Myocyte (in vitro differentiated cells): ENCODE data around the gene ATG5. TPM values are rescaled to one million over a fixed set of nuclear protein-coding genes. Genes with fewer than 3 reads are reported as not detected.
"Not testable (repeated sequence)": the region's sequence is repeated elsewhere in the genome, so short reads cannot be mapped to it uniquely, and the experiment has no call there.

Experiments used
- DNase-seq: peaks from one replicate; pipeline ENCODE4 v3.0.0-alpha.2; 2012; ENCODE audit warnings: low read depth
- total RNA-seq: library from RNA; depleted of rRNA; stranded (reverse); fragments of >200 nt; gene quantifications from 2 replicates; pipeline ENCODE4 v1.2.3, GENCODE V29; 2014

Gene ATG5
- total RNA-seq, 1 donor from 2014 or later, result 38.5 TPM

DNA sequence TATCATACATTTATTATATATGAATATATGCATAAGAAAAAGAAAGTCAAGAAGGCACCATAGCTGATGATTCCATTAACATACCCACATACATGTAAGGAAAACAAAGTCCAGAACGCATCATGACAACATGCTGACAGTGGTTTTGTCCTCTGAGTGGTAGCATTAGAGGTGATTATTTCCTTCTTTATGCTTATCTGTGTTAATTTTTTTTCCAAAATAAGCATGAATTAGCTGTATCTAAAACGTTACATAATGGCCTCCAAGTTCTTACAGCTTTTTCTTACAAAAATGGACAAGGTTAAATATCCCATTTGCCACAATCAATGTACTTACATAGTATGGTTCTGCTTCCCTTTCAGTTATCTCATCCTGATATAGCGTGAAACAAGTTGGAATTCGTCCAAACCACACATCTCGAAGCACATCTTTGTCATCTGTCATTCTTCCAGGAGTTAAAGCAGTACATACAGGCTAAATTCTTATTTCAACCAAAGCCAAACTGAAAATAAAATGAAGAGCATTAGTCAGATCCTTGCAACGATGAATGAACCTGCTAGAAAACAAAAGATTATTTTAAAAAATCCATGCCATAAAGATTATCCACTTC is 9.7 kb downstream of the ATG5 start:
- DNase-seq, result no peak

DNA sequence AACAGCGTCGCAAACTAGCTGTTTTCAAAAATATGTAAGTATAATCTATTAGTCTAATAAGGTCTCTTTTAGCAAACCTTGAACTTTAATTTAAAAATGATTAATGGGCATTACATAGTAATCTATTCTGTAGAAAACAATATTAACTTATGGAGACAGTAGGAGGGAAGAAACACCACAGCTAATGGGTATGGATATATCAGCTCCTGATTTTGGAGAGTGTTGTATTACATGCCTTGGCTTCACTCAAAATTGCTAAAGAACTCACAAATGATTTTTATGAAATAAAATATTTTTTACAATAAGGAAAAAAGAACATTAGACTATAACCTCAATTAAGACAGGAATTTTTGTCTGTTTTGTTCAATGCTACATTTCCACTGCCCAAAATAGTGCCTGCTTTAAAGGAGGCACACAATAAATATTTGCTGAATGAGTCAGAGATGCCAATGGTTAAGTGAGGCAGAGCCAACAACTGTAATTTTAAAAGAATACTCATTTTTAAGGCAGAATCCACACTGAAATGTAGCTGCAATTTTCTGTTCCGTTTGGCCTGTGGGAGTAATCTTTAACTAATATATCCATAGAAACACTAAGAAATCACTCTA is 15.7 kb downstream of the ATG5 start:
- peak; percentile 70 for DNase-seq

DNA sequence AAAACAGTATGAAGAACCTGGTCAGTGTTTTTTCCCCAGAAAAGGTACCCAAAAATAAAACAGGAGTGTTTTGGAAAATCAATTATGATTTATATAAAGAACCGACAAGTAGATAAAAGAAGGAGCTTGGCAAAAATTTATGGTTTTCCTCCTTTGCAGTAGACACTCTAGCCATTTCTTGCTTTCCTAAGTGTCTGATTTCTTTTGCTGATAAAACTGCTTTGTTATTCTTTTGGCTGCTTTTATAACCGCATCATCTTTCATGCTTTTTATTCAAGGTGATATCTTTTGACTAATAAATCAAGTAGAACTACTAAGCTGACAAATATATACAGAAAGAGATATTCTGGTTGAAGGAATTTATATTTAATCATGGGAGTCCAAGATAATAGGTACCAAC is 16.6 kb downstream of the ATG5 start:
- DNase-seq, result no peak

DNA sequence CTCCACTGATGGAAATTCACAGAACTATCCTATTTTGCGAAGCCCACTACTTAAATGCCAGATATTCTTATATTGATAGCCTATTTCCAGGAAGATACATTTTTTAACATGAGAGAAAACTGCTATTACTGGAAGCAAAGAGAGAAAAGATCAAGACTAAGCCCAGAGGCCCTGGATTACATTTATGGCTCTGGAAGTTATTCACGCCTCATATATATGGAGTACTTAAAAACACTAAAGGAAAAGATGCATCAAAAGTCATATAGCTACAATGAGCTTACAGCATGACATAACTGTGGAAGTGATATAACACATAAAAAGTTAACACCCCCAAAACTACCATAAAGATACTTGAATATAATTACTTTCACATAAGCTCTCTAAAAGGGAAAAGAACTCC is 19.8 kb downstream of the ATG5 start:
- DNase-seq, result no peak

DNA sequence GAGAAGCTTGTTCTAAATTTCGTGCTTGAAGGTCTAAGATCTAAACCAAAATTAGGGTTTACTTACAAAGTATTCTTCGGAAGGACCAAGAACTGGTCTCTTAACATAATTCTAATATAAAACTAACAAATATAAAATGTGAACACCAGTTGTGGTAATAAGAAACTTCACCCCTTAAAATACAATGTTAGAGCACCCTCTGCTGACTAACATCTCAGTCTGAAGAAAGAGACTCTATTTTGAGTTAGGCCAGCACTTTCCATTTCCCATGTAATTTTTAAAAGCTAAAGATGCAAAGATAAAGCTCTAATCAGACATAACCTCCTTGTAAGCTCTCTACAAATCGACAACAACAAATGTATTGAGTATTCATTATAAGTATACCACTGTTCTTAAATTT is 24.6 kb downstream of the ATG5 start:
- peak; percentile 56 for DNase-seq

DNA sequence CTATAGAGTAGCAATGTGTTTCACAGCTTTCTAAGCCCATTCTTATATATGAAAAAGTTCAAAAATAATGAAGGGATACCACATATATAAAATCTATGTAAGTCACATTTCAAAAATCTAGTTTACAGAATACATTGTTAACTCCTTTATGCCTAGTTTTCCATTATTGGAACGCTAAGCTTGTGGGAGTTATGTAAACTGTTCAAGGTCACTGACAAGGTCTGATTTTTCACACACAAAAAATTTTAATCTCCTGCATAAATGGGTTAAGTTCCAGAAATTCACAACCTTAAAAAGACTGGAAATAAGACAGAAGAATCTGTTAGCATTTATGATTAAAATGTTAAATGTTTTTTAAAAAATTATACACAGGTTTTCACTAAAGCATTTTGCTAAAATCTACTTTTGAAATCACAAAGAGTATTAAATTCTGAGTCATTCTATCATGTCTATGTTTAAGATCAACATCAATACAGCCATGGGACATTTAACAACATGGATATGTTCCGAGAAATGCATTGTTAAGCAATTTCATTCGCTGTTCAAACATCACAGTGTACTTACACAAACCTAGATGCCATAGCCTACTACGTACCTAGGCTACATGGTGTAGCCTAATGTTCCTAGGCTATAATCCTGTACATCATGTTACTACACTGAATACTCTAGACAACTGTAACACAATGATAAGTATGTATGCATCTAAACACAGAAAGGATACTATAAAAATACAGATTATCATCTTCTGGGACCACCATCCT is 25.4 kb downstream of the ATG5 start:
- no peak for DNase-seq

DNA sequence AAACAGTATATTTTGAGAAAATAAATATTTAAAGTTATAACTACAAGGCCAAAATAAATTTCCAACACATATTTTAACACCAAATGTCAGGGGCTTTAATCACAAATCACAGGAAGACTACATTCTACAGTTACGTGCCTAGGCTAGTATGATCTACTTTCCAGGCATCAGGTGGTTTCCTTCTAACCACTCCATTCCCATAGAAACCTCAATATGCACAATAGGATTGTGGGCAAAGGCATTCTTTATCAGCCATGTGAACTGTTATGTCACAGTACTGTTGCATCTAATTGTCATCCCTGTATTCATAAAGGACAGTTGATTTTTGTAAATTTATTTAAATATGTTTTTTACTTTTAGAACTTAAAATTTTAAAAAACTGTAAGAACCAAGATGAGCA is 32.4 kb downstream of the ATG5 start:
- no peak for DNase-seq

DNA sequence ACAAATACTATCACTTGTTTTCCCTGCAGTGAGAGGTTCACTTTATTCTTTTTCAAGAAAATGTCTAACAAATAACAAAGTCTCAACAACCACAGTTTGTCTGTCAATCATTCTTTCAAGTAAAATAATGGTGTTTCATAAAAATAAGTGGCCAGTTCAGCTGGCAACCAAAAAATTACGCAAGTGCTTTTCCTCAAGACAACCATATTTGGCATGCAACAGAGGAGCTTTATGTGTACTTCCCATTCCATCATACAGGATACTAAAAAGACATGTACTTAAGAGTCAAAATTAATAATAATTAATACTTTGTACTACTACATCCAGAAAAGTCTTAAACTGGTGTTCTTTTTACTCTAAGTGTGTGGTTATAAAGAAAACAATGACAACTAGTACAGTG is 34.6 kb downstream of the ATG5 start:
- DNase-seq, result no peak

DNA sequence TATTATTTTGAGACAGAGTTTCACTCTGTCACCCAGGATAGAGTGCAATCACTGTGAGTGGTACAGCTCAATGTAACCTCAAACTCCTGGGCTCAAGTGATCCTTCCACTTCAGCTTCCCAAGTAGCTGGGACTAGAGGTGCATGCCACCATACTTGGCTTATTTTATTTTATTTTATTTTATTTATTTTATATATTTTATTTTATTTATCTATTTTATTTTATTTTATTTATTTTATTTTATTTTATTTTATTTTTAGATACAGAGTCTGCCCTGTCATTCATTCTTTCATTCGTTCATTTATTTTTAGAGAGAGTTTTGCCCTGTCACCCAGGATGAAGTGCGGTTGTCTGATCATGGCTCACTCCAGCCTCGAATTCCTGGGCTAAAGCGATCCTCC is 35.5 kb downstream of the ATG5 start:
- no peak for DNase-seq

DNA sequence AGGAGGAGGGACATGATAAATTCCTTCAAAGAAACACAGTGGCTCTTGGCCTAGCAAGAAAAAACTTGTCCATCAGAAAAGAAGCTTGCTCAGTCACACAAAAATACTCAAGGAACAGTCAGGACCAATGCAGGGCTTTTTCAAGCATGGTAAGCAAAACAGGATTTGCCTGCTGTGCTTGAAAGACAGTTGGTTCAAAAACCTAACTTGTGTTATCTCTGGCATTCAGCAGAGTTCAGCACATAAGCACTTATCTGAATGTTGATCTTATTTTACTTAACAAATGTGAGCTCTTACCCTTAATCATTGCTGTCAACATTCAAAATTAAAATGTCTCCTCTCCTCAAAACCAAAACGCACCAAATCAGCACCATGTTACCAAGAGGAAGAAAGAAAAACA is 38.3 kb downstream of the ATG5 start:
- no peak for DNase-seq

DNA sequence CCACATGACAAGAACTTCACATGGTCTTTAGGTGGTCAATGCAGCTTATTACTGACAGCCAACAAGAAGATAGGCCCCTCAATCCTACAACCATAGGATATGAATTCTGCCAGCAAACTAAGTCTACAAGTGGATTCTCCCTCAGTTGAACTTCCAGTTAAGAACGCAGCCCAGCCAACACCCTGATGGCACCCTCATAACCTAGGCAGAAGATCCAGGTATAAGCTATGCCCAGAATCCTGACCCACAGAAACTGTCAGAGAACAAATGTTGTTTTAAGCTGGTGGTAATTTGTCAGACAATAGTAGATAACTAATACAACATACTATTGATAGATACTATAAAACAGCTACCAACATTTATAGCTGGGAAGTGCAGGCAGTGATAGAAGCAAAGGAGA is 38.8 kb downstream of the ATG5 start:
- no peak for DNase-seq

DNA sequence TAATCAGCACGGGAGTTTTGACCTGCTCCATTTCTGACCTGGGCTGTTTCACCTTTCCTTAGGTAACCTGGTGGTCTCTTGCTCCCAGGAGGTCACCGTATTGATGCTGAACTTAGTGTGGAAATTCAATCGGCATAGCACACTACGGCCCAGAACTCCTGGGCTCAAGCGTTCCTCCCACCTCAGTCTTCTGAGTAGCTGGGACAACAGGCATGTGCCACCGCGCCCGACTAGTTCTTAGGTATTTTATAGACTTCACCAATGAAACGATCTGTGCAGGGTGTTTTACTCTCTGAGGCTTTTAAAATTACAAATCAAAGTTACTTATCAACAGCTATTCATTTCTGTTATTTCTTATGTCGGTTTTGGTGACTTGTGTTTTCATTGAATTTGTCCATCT is 42.1 kb downstream of the ATG5 start:
- DNase-seq, result no peak

DNA sequence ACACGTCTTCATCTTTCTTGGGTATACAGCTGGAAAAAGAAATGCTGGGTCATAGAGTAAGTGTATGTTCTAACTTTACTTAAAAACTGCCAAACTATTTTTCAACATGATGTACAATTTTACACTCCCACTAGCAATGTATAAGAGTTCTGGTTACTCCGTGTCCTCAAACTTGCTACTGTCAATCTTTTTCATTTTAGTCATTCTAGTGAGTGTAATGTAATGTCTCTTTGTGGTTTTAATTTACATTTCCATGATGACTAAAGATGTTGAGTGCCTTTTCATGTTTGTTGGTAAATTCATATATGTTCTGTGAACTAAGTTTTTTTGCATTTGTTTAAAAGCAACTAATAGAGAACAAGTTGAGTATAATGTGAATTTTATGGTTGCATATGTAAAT is 43.9 kb downstream of the ATG5 start:
- DNase-seq, result no peak

DNA sequence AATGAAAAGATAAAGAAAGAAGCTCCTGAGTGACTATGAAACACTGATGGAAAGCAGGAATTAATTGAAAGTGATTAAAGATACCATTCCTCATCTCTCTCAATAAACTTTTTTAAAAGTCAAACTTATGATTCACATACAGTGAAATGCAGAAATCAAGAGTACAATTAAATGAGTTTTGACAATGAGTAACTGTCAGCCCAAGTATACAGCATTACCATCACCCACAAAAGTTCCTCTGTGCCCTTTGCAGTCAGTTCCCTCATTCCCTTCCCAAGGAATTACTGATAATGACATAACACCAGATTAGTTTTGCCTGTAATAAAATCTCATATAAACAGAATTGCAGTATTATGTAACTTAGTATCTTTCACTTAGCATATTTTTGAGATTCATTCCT is 44.5 kb downstream of the ATG5 start:
- no peak for DNase-seq

DNA sequence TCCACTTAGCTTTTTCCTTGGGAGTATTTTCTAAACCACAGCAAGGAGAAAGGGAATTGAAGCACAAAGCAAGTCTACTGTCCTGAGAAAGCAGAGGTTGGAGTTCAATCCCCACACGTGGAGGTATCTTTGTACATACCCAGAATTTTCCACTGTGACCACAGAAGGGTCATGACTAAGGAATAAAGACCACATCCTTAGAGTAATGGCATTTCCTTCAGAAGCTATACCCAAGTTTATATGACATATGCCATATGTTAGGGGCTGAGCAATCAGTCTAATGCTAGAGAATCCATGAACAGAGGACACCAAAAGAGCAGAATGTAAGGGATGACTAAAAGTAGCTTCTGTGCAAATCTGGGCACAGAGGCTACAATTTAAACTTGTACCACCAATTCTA is 46.4 kb downstream of the ATG5 start:
- no peak for DNase-seq

DNA sequence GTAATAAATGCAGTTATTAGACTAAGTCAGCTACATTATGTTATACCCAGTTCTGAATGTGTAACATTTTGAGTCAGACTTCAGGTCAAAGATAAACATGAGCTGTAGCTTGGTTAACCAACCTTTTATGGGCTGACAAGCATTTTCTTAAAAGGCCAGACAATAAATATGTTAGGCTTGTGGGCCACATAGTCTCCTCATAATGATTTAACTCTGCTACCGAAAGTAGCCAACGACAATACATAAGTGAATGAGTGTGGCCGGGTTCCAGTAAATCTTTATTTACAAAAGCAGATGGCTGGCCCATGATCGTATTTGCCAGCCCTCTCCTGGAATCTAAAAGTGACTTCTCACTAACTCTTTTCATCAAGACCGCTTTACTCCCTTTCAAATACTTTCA is 49.9 kb downstream of the ATG5 start:
- no peak for DNase-seq

DNA sequence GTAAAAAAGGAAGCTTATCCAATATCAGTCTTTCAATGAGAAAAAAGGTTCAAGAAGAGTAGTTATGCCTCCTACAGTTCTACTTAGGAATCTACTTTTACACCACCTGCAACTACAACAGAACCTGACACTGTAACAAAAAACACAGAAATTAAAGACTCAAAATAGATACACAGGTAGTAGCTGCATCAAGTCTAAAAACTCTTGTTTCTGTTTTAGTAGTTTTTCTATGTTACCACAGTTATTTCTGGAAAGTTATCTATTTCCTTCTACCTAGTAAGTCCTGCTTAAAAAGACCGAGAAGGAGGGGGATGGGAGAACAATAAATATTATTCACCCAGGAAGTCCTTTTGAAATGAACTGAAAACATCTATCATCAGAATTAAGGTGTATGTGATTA is 52.5 kb downstream of the ATG5 start:
- DNase-seq, result no peak

DNA sequence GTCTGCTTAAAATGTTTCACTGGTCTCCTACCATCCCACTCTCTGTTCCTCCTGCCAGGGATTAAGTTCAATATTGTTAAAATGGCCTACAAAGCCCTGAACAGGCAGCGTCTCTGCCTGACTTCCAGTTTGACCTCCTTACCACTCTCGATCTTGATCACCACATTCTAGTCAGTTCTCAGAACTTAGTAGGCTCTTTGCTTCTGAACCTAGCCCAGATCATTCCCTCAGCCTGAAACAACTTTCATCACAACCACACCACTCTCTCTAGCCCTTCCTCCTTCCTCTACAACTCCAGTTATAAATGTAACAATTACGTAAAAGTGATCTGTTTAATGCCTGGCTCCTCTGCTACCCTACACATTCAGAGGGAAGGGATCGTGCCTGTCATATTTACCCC is 53.3 kb downstream of the ATG5 start:
- no peak for DNase-seq

DNA sequence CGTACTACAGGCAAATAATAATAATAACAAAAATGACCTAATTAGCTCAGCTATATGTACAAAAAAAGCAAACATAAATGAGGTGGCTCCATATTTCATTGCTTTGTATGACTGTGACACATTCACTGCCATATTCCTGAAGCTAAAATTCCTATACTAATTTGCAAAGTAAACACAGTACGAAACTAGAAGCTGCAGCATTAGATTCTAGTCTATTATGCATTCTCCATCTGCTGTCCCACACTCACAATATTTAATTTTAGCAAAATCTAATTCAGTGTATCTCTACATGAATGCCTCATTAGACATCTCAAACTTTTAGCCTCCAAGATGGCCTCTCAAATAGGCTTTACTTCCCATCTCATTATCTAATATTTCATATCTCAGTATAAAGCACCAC is 55.1 kb downstream of the ATG5 start:
- no peak for DNase-seq

DNA sequence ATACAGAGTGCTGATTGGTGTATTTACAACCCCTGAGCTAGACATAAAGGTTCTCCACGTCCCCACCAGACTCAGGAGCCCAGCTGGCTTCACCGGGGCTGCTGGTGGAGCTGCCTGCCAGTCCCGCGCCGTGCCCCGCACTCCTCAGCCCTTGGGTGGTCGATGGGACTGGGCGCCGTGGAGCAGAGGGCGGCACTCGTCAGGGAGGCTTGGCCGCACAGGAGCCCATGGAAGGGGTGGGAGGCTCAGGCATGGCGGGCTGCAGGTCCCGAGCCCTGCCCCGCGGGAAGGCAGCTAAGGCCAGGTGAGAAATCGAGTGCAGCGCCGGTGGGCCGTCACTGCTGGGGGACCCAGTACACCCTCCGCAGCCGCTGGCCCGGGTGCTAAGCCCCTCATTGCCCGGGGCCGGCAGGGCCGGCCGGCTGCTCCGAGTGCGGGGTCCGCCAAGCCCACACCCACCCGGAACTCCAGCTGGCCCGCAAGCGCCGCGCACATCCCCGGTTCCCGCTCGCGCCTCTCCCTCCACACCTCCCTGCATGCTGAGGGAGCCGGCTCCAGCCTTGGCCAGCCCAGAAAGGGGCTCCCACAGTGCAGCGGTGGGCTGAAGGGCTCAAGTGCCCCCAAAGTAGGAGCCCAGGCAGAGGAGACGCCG is 56.2 kb downstream of the ATG5 start:
- DNase-seq, result not testable (repeated sequence)

DNA sequence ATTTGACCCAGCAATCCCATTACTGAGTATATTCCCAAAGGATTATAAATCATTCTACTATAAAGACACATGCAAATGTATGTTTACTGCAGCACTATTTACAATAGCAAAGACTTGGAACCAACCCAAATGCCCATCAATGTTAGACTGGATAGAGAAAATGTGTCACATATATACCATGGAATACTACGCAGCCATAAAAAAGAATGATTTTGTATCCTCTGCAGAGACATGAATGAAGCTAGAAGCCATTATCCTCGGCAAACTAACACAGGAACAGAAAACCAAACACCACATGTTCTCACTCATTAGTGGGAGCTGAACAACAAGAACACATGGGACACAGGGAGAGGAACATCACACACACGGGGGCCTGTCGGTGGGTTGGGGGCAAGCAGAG is 57.1 kb downstream of the ATG5 start:
- DNase-seq, result not testable (repeated sequence)

DNA sequence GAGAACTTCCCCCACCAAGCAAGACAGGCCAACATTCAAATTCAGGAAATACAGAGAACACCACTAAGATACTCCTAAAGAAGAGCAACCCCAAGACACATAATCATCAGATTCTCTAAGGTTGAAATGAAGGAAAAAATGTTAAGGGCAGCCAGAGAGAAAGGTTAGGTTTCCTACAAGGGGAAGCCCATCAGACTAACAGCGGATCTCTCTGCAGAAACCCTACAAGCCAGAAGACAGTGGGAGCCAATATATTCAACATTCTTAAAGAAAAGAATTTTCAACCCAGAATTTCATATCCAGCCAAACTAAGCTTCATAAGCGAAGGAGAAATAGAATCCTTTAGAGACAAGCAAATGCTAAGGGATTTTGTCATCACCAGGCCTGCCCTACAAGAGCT is 61.1 kb downstream of the ATG5 start:
- not testable (repeated sequence) for DNase-seq
